ENCODE data around the gene METTL25. TPM values are rescaled to one million over a fixed set of nuclear protein-coding genes. Genes with fewer than 3 reads are reported as not detected.

METTL25 gene
- total RNA-seq, 2 experiments from 2014 or later: 8.0 to 12.5 TPM

DNA sequence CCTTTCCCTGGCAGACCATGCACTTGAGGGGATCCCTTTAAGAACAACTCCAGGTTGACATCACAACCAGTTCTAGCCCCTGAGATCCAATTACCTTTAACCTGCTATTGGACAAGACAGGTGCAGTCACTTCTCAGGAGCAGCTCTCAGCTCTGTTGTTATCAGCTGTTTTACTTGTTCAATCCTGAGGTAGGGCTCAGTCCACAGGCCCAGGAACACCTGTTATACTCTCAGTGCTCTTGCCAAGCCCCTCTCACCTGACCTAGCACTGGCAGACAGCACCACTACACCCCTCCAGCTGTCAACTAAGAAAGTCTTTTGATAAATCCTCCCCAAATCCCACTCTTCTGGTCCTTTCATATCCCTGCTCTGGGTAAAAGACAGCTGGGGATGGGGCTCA lies 164.4 kb downstream of the METTL25 start:
- Histone ChIP-seq H3K9me2 (ENCODE audit: insufficient read depth, low read length) (no peaks in the 10 kb centered on the region), H4K20me1 (ENCODE audit: insufficient read depth, low read length) (no peaks in the 10 kb centered on the region), H3K4me1 (ENCODE audit: insufficient read depth, low read length, poor library complexity, severe bottlenecking) (no peaks in the 10 kb centered on the region), H3K79me2 (ENCODE audit: insufficient read depth, low read depth, low read length) (no peaks in the 10 kb centered on the region), H3K36me3 (ENCODE audit: insufficient read depth, low read length) (no peaks in the 10 kb centered on the region), H3K4me2 (ENCODE audit: low read length) (no peak overlapping the region), H3K9me3 (ENCODE audit: low read length) (no peaks in the 10 kb centered on the region), H3K27ac (ENCODE audit: low read depth, low read length, poor library complexity, severe bottlenecking) (no peak overlapping the region), H2AFZ (ENCODE audit: low read length) (no peak overlapping the region), H3K4me3 (ENCODE audit: low read depth, low read length, poor library complexity, severe bottlenecking) (no peak overlapping the region)
- ChIA-PET CTCF (ENCODE audit: unreplicated experiment) (no interaction called here), POLR2A (no interaction called here)
- intact Hi-C loops (cut with micrococcal nuclease; ENCODE audit: unreplicated experiment): no loop called here
- no peak for TF ChIP-seq EZH2phosphoT487 (IDR thresholded peaks at IDR 0.05; ENCODE audit: borderline replicate concordance, low read depth, low read length)
- TF ChIP-seq, protein P1, sequence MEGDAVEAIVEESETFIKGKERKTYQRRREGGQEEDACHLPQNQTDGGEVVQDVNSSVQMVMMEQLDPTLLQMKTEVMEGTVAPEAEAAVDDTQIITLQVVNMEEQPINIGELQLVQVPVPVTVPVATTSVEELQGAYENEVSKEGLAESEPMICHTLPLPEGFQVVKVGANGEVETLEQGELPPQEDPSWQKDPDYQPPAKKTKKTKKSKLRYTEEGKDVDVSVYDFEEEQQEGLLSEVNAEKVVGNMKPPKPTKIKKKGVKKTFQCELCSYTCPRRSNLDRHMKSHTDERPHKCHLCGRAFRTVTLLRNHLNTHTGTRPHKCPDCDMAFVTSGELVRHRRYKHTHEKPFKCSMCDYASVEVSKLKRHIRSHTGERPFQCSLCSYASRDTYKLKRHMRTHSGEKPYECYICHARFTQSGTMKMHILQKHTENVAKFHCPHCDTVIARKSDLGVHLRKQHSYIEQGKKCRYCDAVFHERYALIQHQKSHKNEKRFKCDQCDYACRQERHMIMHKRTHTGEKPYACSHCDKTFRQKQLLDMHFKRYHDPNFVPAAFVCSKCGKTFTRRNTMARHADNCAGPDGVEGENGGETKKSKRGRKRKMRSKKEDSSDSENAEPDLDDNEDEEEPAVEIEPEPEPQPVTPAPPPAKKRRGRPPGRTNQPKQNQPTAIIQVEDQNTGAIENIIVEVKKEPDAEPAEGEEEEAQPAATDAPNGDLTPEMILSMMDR (conservative IDR thresholded peaks at IDR 0.05; ENCODE audit: low read length): no peak
- no peak for DNase-seq (ENCODE audit: low spot score)
- no TSS peak for BruUV-seq (replicated peaks)

DNA sequence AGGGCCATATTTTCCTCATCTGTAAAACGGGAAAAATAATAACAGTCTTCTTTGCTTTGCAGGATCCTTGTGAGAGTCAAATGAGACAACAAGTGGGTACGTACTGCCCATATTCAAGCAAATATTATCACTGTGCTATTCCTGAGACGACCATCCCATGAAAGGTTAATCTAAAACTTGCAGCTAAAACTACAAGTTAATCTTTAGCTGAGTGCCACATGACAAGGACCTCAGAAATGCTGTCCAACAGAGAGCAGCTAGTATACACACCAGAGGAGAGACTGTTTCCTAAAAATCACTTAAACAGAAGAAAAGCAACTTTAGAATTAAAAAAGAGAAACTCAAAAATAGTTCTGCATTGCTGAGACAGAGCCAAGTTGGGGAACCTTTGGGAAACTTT lies 165.7 kb downstream of the METTL25 start:
- TF ChIP-seq EZH2phosphoT487 (IDR thresholded peaks at IDR 0.05; ENCODE audit: borderline replicate concordance, low read depth, low read length): no peak
- TF ChIP-seq, protein P1 (conservative IDR thresholded peaks at IDR 0.05; ENCODE audit: low read length): no peak
- Histone ChIP-seq H3K4me3 (ENCODE audit: low read depth, low read length, poor library complexity, severe bottlenecking) (no peak overlapping the region), H3K4me2 (ENCODE audit: low read length) (no peak overlapping the region), H3K4me1 (ENCODE audit: insufficient read depth, low read length, poor library complexity, severe bottlenecking) (no peaks in the 10 kb centered on the region), H2AFZ (ENCODE audit: low read length) (no peak overlapping the region), H3K27ac (ENCODE audit: low read depth, low read length, poor library complexity, severe bottlenecking) (no peak overlapping the region), H4K20me1 (ENCODE audit: insufficient read depth, low read length) (no peaks in the 10 kb centered on the region), H3K36me3 (ENCODE audit: insufficient read depth, low read length) (no peaks in the 10 kb centered on the region), H3K9me3 (ENCODE audit: low read length) (no peaks in the 10 kb centered on the region), H3K9me2 (ENCODE audit: insufficient read depth, low read length) (no peaks in the 10 kb centered on the region), H3K79me2 (ENCODE audit: insufficient read depth, low read depth, low read length) (no peaks in the 10 kb centered on the region)
- POLR2A ChIA-PET: interaction anchor here (1.4 kb wide), 1 partner anchor 11 kb away, joined by 3 read pairs; no protein-coding TSS in a partner anchor
- intact Hi-C loops (cut with micrococcal nuclease; ENCODE audit: unreplicated experiment): no loop called here
- DNase-seq (ENCODE audit: low spot score): no peak
- CTCF ChIA-PET (ENCODE audit: unreplicated experiment): no interaction called here
- BruUV-seq (replicated peaks): no TSS peak

- no peak overlapping the region for H3K4me3 ChIP-seq (ENCODE audit: low read depth, low read length, poor library complexity, severe bottlenecking)
- intact Hi-C loops (cut with micrococcal nuclease; ENCODE audit: unreplicated experiment): loop anchor here (5.0 kb wide), 2 partner anchors 1298 to 1978 kb away; no protein-coding TSS in a partner anchor
- no TSS peak for BruUV-seq (replicated peaks)
- H3K79me2 ChIP-seq (ENCODE audit: insufficient read depth, low read depth, low read length): no peaks in the 10 kb centered on the region
- H2AFZ ChIP-seq (ENCODE audit: low read length): no peak overlapping the region
- ChIA-PET CTCF (ENCODE audit: unreplicated experiment) (no interaction called here), POLR2A (interaction anchor here (1.0 to 1.4 kb wide), 2 partner anchors 8 to 11 kb away, joined by 3 read pairs; no protein-coding TSS in a partner anchor)
- no peaks in the 10 kb centered on the region for H3K36me3 ChIP-seq (ENCODE audit: insufficient read depth, low read length)
- H3K9me2 ChIP-seq (ENCODE audit: insufficient read depth, low read length): no peaks in the 10 kb centered on the region
- H3K9me3 ChIP-seq (ENCODE audit: low read length): no peaks in the 10 kb centered on the region
- H3K4me2 ChIP-seq (ENCODE audit: low read length): no peak overlapping the region
- no peak for DNase-seq (ENCODE audit: low spot score)
- no peaks in the 10 kb centered on the region for H4K20me1 ChIP-seq (ENCODE audit: insufficient read depth, low read length)
- no peak overlapping the region for H3K27ac ChIP-seq (ENCODE audit: low read depth, low read length, poor library complexity, severe bottlenecking)
- H3K4me1 ChIP-seq (ENCODE audit: insufficient read depth, low read length, poor library complexity, severe bottlenecking): no peaks in the 10 kb centered on the region
- TF ChIP-seq, protein P1 (conservative IDR thresholded peaks at IDR 0.05; ENCODE audit: low read length): no peak
- TF ChIP-seq EZH2phosphoT487 (IDR thresholded peaks at IDR 0.05; ENCODE audit: borderline replicate concordance, low read depth, low read length): no peak
Measured at GRCh38 chr12:82524641-82525040, 166.3 kb downstream of the METTL25 start.
